Retina (tissue), 1 donor: ENCODE data around the gene SEMA3D.

Experiments used
- DNase-seq: peaks from one replicate; pipeline ENCODE4 v3.0.0-alpha.2; 2016

The SEMA3D gene

GRCh38 chr7:84975586-84976185 lies 211.2 kb downstream of the SEMA3D start:
- DNase-seq = no peak

GRCh38 chr7:84971360-84971759 lies 215.5 kb downstream of the SEMA3D start:
- DNase-seq = no peak

GRCh38 chr7:84970670-84971069 lies 216.2 kb downstream of the SEMA3D start:
- no peak for DNase-seq

- DNase-seq = peak; percentile 26
These were observed 233.6 kb downstream of the SEMA3D start for GRCh38 chr7:84953234-84953633.

GRCh38 chr7:84950836-84951235 lies 236.0 kb downstream of the SEMA3D start:
- no peak for DNase-seq

- no peak for DNase-seq
These were observed 237.4 kb downstream of the SEMA3D start for GRCh38 chr7:84949501-84949900.

GRCh38 chr7:84949067-84949466 lies 237.8 kb downstream of the SEMA3D start:
- DNase-seq = no peak

GRCh38 chr7:84948634-84949033 lies 238.2 kb downstream of the SEMA3D start:
- DNase-seq = no peak

GRCh38 chr7:84946549-84946948 lies 240.3 kb downstream of the SEMA3D start:
- DNase-seq = no peak
